Fibroblast of the aortic adventitia (primary cell): ENCODE measurements around the gene PACS2. TPM values are rescaled to one million over a fixed set of nuclear protein-coding genes. Genes with fewer than 3 reads are reported as not detected.

Source experiments
- DNase-seq: peaks from one replicate; pipeline ENCODE4 v3.0.0-alpha.2; 2010; ENCODE audit warnings: low read depth
- H3K4me3 ChIP-seq: 2 replicates; pipeline ENCODE4 v1.5.1; 2011; ENCODE audit warnings: low read depth, mild to moderate bottlenecking, control low read depth, low read length, moderate library complexity
- CTCF ChIP-seq: IDR thresholded peaks from 2 replicates; pipeline ENCODE4 v1.5.1; 2011; ENCODE audit warnings: mild to moderate bottlenecking, low read length, control low read depth, inconsistent platforms; ENCODE audit not compliant: insufficient read depth
- total RNA-seq: library from RNA; depleted of rRNA; stranded (reverse); fragments of >200 nt; gene quantifications from 2 replicates; pipeline ENCODE4 v1.2.3, GENCODE V29; 2012; ENCODE audit warnings: low replicate concordance

The PACS2 gene
- total RNA-seq, 1 donor: 48.6 TPM

DNA sequence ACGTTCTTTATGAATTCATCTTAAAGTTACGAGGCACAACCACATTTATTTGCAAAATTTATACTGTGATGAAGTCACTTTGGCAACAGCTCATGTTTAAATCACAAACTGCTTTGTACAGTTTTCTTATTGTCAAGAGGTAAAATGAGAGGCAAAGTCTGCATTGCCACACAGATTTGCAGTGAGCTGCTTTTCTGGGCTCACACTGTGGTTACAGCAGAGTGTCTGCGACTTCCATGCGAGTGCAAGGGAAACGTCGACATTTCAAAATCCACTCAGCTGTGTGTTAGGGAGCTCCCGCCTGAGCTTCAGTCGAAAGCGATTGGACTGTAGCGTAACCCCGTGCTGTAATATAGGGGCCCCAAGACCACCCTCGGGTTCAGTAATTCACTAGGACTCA is 118.1 kb downstream of the PACS2 start:
- no peak for DNase-seq
- H3K4me3 ChIP-seq: no peak overlapping the region
- TF ChIP-seq CTCF: no peak

GRCh38 chr14:105433161-105433605 is 118.6 kb downstream of the PACS2 start:
- H3K4me3 ChIP-seq: no peak overlapping the region
- no peak for DNase-seq
- no peak for TF ChIP-seq CTCF

GRCh38 chr14:105436402-105436801 is 121.9 kb downstream of the PACS2 start:
- no peak overlapping the region for H3K4me3 ChIP-seq
- no peak for TF ChIP-seq CTCF
- DNase-seq: no peak

DNA sequence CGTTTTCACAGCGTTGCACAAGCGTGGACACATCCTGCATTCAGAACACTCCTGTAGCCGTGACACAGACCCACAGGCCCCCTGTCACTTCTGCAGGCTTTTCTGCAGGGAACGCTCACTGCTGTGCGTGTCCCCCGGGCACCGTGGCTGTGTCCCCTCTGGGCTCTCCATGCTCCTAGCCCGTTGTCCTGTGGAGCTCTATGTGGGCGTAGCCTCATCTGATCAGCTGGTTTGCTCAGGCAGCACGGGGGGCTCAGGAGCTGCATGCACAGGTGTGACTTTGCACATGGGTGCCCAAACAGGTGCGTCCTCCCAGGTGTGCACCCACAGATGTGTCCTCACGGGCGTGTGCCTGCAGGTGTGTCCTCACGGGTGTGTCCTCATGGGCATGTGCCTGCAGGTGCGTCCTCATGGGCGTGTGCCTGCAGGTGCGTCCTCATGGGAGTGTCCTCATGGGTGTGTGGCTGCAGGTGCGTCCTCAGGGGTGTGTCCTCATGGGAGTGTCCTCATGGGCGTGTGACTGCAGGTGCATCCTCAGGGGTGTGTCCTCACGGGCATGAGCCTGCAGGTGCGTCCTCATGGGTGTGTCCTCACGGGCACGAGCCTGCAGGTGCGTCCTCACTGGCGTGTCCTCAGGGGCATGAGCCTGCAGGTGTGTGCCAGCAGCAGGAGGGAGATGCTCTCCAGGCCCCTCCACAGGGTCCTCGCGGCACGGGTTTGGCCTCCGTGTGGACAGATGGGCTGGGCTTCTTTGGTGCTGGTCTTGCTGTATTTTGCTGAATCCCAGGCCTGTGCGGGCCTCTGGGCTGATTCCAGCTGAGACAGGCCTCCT is 122.6 kb downstream of the PACS2 start:
- no peak for DNase-seq
- H3K4me3 ChIP-seq: no peak overlapping the region
- TF ChIP-seq CTCF: no peak

DNA sequence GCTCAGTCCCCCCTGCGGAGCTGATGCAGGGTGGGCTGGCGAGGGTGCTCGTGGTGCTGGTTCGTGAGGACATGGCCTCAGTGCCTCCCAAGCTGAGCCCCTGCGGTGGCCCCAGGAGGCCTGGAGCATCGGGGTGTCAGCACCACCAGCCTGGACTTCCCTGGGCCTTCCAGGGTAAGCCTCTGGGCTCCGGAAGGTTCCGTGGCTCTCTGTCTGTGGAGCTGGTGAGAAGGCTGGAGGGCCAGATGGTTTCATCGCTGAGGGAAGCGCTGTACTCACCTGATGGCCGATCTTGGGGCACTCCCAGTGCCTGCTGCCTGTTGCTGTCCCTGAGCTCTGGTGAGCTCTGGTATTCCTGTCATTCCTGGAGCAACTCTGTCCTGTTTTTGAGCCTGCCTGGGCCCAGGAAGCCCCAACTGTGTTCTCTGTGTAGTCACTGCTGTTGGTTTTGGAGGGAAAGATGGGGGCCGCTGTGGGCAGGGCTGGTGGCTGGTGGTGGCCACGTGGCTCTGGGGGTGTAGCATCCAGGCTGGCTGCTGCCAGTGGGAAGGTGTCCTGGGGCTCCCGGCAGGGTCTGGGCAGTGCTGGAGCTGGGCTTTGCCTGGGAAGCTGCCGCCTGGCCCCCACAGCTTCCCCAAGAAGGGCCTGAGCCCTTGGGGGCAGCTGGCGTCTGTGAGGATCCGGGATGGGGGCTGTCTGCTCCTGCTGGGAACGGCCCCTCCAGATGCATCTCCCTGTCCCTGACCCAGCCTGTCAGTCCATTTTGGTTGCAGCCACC is 123.4 kb downstream of the PACS2 start:
- no peak for TF ChIP-seq CTCF
- H3K4me3 ChIP-seq: no peak overlapping the region
- DNase-seq: no peak

DNA sequence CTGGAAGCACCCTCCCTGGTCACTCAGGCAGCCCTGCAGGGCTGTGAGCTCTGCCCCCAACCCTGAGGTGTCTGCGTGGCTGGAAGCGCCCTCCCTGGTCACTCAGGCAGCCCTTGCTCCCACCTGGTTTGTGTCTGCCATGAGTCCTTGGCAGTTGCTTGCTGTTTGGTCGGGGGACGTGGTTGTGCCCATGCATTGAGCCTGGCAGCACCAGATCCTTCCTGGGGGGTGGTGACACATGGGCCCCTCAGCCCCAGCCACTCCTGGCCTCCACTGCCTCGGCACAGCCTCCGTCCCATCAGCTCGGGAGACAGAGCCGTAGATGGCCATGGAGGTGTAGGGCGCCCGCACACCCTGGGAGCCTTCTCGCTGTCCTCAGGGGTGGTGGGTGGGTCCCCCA is 124.6 kb downstream of the PACS2 start:
- no peak overlapping the region for H3K4me3 ChIP-seq
- no peak for TF ChIP-seq CTCF
- DNase-seq: no peak
